D721Med (cell line): ENCODE data around the gene MBTPS1.

Source experiments
- DNase-seq: peaks from one replicate; pipeline ENCODE4 v3.0.0; 2011; ENCODE audit warnings: low spot score; ENCODE audit not compliant: insufficient read length
- FAIRE-seq: peaks from 2 replicates; lab custom pipeline; 2011; peaks lifted over from hg19 to GRCh38; lab: Jason Lieb, UNC
- CTCF ChIP-seq: IDR thresholded peaks from 2 replicates; pipeline ENCODE4 v1.5.1; 2012; ENCODE audit warnings: mild to moderate bottlenecking, control low read depth; ENCODE audit not compliant: insufficient read depth; ENCODE audit errors: missing control alignments

Gene MBTPS1

DNA sequence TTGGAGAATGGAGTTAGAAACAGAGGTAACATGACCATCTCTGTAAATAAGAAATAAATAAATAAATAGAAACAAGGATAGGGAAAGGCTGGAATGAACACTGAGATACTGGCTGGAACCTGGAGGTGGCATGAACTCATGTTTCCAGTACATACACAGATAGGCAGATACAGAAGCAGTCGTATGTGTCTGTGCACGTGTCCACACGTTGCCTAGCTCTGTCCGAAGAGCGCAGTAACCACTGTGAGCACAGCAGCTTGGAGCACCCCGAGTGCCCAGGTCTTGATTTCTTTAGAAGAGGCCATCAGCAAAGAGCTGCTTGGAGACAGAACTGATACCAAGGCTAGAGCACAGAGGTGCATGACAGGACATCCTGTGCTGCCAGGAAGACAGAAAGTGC is 37.1 kb downstream of the MBTPS1 start:
- DNase-seq, result no peak
- FAIRE-seq, result no peak
- no peak for TF ChIP-seq CTCF

DNA sequence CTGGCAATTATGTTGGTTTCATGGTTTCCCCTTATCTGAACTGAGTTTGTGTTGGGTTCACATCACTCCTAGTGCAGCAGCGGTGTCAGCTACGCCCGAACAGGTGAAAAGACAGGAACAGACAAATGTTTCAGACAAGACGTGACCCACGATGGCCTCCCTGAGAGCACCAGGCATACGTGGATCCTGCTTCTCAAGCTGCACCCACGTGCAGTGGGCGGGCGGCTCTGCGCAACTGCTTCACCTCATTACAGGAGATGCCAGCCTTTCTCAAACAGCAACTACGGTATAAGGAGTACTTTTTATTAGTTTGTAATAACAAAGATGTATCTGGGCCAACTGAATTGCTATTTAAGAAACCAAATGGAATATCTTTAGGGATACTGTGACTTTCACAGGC is 41.4 kb downstream of the MBTPS1 start:
- DNase-seq (no peak), FAIRE-seq (no peak)
- no peak for TF ChIP-seq CTCF

GRCh38 chr16:84074721-84075120 is 42.0 kb downstream of the MBTPS1 start:
- DNase-seq, result no peak
- no peak for TF ChIP-seq CTCF
- FAIRE-seq, result no peak

DNA sequence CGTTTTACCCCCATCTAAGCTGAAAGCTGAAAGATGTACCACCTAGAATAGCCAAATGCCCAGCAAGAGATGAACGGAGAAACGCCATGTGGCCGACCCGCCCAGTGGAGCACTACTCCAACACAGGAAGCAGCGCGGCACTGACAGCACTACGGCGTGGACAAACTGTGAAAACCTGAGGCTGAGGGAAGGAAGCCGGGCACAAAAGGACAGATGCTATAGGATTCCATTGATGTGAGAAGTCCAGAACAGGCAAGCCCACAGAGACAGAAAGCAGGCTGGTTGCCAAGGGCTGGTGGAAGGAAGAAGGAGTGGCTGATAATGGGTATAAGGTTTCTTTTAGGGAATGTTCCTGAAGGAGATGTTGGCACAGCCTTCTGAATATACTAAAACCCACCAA is 44.7 kb downstream of the MBTPS1 start:
- no peak for DNase-seq
- no peak for TF ChIP-seq CTCF
- FAIRE-seq, result no peak

DNA sequence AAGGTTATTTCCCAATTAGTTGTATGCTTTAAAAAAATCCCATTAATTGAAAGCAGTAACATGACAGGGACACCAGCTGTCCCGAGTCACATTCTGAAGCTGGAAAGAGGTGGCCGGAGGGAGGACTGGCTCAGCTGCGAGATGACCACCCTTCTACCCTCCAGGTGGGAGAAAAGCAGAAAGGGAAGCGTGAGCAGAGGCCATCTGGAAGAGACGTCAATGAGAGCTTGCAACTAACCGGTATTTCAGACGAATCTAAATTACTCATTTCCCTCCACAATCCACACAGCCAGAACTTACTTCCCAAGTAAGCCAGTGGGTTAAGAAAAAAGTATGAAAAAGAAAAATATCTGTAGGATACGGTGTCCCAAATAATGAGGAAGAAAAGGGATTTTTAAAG is 45.6 kb downstream of the MBTPS1 start:
- FAIRE-seq, result no peak
- DNase-seq, result no peak
- TF ChIP-seq CTCF, result no peak

- no peak for DNase-seq
- no peak for FAIRE-seq
- TF ChIP-seq CTCF, result no peak
These were observed 47.2 kb downstream of the MBTPS1 start for GRCh38 chr16:84069540-84069939.

- FAIRE-seq (no peak), DNase-seq (no peak)
- TF ChIP-seq CTCF, result no peak
These were observed 47.8 kb downstream of the MBTPS1 start for GRCh38 chr16:84068783-84069462.
